ENCODE measurements around the gene SLC5A11.
"Not testable (repeated sequence)": the region's sequence is repeated elsewhere in the genome, so short reads cannot be mapped to it uniquely, and the experiment has no call there.

The SLC5A11 gene, protein sequence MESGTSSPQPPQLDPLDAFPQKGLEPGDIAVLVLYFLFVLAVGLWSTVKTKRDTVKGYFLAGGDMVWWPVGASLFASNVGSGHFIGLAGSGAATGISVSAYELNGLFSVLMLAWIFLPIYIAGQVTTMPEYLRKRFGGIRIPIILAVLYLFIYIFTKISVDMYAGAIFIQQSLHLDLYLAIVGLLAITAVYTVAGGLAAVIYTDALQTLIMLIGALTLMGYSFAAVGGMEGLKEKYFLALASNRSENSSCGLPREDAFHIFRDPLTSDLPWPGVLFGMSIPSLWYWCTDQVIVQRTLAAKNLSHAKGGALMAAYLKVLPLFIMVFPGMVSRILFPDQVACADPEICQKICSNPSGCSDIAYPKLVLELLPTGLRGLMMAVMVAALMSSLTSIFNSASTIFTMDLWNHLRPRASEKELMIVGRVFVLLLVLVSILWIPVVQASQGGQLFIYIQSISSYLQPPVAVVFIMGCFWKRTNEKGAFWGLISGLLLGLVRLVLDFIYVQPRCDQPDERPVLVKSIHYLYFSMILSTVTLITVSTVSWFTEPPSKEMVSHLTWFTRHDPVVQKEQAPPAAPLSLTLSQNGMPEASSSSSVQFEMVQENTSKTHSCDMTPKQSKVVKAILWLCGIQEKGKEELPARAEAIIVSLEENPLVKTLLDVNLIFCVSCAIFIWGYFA

DNA sequence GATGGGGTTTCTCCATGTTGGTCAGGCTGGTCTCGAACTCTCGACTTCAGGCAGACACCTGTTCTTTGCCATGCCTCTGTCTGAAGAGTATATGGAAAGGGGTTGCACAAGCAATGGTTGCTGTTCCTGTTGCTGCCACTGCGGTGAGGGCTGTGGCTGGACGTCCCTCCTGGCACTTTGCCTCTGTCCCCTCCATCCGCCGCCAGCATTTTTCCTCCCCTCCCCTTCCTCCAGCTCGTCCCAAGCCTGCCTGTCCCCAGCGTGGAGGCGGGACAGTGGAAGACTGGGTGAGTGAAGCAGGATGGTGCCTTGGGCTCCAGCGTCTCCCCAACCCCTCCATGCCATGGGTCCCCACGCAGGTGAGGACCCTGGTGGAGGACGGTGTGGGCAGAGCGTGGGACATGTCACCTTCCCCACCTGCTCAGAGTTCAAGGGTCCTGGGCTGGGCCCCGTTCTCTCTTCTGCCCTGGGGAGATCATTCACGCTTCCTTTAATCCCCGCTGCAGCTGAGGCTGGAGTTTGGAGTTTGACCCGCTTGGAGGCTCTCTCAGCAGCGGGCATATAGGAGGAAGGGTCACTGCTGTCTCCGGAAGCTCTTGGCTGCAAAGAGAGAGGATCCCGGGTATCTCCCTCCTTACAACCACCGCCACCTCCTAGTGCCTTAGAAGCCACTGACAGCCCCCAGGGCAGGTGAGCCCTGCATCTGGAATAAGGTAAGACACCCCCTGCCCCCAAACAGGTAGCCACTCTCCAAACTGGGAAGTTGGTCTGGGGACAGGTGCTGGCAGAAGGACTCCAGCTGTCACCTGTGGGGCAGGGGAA lies at the start of gene SLC5A11:
TSS of gene SLC5A11 (plus strand) at position 238 of the 822 bp plus-strand sequence. CDS start 12,681 bp downstream, outside the sequence.
- no peak for DNase-seq (ENCODE audit: low read depth in 2 of 2)

DNA sequence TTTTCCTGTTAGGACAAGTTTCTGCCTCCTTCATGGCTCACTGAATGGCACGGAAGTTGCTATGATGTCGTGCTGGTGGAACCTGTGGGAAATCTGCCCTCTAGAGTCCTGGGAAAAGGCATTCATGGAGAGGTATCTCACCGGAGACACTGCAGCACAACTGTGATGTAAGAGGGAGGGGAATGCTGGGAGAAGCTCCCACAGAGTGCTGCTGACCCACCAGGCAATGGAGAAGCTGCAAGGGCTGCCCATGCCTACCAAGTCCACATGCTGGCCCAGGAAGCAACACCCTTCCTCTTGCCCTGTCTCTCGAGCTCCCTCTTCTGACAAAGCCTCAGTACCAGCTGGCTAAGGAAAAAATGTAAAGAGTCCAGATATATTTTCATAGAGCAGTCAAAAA lies 45.2 kb upstream of the SLC5A11 start:
- DNase-seq (ENCODE audit: low read depth in 2 of 2): no peak

DNA sequence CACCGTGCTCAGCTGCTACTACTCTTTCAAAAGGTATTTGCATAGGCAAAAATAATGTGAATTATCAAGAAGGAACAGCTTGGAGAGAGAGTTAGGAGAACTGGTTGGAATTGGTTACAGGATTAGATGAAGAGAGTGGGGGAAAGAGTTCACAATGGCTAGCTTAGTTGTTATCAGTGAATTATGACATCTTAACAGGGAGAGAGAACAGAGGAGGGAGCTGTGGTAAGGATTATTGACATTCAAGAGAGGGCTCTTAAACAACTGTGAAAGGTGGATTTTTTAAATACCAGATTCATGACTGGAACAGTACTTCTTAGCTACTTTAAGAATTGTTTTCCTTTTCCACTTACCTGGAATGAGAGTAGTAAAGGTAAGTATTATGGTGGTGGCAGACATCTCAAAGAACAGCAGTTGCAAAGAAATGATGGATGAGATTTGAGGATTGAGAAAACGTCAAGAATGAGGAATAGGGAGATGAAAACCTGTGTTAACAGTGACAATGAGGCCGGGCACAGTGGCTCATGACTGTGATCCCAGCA lies 43.9 kb upstream of the SLC5A11 start:
- DNase-seq (ENCODE audit: low read depth in 2 of 2): no peak

DNA sequence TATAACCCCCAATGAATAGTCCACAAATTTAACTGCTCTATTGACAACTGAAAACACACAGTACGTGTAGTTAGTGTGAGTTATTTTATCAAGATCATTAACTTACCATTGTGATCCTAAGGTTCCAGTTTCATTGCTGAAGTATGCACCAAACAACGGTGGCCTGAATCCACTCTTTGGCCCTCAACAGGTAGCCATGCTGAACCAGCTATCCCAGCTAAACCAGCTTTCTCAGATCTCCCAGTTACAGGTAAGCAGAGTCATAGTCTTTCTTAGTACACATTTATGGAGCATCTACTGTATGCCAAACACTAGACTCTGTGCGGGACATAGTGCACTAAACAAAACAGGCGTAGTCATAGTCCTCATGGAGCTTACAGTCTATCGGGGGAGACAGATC lies 40.3 kb upstream of the SLC5A11 start:
- DNase-seq (ENCODE audit: low read depth in 2 of 2): no peak

DNA sequence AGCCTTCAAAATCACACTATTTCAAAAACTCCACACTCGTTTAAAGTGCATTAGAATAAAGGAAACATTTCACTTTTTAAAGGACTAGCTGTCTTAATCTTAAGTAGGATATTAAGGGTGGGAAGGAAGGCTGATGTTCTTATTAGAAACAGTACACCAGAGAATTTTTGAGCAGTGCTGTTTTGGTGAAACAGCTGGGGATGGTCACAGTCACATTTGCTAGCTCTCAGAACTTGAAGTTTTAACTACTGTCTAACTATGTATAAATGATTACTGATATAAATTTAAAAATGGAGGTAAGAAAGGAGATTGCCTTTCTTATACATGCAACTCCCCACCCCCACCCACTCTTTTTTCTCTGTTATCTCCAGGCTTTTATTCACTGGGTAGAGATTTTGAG lies 38.5 kb upstream of the SLC5A11 start:
- DNase-seq (ENCODE audit: low read depth in 2 of 2): no peak

DNA sequence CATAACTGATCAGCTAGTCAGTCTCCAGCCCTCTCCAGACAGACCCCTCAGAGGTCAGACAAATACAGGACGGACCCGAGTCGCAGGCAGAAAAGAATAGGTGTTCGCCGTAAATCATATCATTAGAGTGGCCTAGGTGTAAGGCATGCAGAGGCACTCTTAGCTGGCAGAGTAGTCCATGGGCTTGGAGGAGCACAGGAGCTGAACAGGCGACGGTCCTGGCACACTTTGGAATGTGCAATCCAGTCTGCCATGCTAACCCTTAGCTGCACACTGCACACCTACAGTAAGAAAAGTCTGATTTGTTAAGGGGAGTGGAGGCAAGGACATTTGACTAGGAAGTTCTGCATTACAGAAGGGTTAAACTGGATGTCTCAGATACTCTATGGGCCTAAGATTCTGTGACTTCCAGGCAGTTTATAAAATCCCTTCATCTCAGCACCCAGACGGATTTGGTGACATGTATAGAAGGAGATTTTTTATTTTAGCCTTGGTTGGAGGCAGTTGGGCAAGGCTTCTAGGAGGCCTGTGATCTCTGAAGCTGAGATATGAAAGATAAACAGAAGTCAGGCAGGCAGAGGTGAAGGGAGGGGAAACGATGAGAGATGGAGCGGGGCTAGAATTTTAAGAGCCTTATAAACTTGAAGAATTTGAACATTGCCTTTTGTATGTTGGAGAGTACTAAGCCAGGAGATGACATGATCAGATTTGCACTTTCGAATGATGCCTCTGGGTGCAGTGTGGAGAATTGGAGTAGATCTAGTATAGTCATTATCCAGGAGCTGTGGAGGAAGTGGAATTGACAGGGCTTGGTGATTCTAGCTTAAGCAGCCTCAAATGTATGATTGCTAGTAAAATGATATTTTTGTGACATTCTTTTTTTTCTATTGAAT lies 34.6 kb upstream of the SLC5A11 start:
- DNase-seq (ENCODE audit: low read depth in 2 of 2): no peak

DNA sequence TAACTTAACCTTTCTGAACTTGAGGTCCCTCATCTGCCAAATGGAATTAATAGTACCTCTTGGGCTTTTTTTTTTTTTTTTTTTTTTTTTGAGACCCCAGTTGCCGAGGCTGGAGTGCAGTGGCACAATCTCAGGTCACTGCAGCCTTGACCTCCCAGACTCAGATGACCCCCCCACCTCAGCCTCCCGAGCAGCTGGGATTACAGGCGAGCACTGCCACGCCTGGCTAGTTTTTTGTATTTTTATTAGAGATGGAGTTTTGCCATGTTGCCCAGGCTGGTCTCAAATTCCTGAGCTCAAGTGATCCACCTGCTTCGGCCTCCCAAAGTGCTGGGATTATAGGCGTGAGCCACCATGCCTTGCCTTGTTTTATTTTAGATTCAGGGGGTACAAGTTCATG lies 33.0 kb upstream of the SLC5A11 start:
- not testable (repeated sequence) for DNase-seq (ENCODE audit: low read depth in 2 of 2)

DNA sequence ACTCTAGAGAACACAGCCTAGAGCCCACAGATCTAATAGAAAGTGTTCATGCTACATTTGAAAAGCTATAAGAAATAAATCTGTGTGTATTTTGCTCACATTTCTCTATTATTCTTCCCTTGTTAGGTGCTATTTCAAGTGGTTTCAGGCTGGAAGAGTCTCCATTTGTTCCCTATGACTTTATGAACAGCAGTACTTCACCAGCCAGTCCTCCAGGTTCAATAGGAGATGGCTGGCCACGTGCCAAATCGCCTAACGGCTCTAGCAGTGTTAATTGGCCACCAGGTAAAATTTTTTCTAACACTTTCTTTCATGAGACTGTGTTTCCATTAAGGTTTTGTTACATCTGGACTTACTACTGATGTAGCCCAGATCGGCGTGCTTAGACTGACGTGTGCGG lies 30.7 kb upstream of the SLC5A11 start:
- DNase-seq (ENCODE audit: low read depth in 2 of 2): no peak

DNA sequence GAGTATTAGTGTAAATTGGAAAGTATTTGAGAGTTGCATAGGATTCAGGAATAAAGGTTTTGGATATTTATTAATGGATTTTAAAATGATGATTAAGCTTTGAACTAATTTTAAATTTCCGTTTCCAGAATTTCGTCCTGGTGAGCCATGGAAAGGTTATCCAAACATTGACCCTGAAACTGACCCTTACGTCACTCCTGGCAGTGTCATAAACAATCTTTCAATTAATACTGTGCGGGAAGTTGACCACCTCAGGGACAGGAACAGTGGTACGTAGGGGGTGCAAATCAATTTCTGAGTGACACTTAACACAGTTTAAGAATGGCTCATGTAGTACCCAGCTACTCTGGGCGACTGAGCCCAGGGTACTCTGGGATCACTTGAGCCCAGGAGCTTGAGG lies 29.1 kb upstream of the SLC5A11 start:
- no peak for DNase-seq (ENCODE audit: low read depth in 2 of 2)

DNA sequence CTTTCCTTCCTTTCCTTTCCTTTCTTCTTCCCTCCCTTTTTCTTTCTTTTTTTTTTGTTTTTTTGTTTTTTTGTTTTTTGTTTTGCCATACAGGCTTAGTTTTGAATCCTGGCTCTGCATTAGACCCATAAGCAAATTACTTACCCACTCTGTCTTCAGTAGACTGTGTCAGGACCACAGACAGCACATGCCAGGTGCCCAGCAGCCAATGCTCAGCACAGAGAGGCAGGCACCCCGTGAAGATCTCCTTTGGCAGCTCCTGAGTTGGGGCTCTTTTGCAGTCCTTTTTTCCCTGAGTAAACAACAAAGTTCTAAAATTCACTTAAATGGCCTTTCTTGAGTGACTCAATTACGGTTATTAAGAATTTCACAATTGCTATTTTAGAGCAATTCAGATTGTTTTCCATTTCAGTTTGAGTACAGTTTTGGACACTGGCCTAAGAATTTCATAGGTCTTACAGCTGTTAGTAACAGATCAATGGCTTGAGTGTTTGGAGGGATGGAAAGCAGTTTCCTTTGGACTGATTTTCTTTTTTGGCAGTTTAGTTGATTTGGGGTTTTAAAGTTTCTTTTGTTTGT lies 26.2 kb upstream of the SLC5A11 start:
- DNase-seq (ENCODE audit: low read depth in 2 of 2): no peak

DNA sequence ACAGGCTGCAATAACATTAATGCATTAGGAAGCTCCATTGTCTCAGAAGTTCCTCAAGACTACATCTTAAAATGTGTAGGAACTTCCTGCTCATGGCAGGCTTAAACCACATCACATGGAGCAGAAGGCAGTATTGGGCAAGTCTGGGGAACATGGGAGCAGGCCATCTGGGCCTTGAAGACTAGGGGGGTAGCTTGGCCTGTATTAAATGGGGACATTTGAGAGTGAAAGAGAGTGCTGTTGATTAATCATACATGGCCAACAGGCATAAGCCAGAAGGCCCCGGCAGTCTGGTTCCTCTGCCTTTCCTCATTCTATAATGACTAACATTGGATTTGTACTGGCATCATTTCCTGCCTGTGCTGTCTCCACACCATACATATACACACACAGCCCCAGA lies 25.2 kb upstream of the SLC5A11 start:
- no peak for DNase-seq (ENCODE audit: low read depth in 2 of 2)

DNA sequence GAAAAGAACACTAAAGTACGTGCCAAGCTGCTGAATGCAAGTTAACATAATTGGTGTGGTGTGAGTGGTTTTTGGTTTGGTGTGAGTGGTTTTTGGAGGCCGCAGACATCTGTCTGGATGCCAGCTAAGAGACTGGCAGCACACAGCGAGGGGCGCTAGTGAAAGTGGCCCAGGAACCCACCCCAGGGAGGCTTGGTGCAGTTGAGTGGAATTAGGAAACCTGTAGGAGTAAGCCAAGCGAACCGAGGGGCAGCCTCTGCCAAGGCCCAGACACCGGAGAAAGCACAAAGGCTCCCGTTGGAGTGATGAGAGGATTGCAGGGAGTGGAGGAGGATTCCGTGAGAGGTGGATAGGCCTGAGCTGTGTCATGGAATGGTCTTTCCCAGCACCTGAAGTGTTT lies 24.6 kb upstream of the SLC5A11 start:
- no peak for DNase-seq (ENCODE audit: low read depth in 2 of 2)

DNA sequence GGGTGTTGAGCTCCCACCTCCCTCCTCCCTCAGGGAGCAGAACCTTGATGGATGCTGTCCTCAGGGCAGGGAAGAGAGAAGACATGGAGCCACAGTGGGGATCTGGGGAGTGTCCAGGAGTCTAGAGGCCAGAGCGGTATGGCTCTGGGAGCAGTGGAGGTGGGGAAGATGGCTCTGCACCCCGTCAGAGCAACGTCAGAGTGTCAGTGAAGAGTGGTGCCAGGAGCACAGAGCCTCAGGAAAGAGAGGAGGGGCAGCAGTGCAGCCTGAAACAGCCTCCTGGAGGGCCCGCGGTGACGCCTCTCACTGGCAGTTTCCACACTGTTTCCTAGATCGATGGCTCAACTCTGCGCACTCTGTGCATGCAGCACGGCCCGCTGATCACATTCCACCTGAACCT lies 23.2 kb upstream of the SLC5A11 start:
- DNase-seq (ENCODE audit: low read depth in 2 of 2): no peak

DNA sequence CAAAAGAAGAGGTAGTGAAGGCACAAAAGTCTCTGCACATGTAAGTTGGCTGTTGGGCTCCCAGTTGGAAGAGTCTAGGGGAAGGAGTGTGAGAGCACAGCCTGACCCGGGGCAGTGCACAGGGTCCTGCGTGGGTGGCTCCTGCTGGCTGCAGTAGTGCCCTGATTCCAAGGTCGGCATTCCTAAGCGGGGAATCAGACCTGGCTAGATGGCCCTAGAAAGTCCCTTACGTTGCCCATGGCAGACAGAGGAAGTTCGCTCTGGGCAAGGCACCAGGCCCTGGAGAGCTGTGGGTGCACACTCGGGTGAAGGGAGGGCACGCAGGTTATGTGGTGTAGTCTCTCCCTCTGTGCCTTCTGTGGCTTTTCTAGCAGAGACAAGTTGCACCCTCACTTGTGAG lies 22.8 kb upstream of the SLC5A11 start:
- no peak for DNase-seq (ENCODE audit: low read depth in 2 of 2)

DNA sequence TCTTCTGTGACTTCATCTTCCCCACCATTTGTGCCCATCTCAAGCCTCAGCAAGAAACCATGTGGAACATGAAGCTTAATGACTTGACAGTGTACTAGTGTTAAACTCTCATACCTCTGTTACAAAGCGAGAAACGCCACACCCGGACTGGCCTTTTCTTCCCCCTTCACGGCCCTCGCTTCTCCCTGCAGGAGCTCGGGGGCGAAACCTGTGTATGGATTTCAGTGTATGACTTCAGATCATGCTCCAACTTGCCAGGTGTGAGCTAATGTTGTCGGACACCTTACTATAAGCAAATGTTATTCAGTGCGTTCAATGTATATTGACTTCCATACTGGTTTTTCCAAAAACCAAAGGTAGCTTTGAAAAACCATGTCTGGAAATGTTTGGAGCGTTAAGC lies 20.1 kb upstream of the SLC5A11 start:
- DNase-seq (ENCODE audit: low read depth in 2 of 2): no peak

DNA sequence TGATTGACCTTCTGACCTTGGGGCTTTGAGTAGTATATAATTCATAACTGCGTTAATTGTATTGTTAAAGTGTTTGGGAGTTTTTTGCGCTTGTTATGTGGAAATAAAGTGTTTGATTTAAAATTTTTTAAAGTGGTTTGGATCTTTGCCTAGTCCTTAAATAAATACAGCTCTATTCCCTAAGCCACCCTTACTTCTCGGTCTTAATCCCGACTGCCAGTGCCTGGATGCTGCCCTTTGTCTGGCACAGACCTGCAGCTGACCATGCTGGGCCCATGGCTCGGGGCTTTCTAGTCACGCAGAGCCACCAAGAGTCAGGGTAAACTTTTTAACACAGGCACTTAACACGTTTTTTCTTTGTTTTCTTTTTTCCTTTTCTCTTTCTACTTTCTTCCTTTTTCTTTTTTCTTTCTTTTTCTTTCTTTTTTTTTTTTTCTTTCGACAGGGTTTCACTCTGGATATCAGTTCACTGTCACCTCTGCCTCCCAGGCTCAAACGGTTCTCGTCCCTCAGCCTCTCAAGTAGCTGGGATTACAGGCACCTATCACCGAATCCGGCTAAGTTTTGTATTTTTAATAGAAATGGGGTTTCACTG lies 19.6 kb upstream of the SLC5A11 start:
- no peak for DNase-seq (ENCODE audit: low read depth in 2 of 2)

DNA sequence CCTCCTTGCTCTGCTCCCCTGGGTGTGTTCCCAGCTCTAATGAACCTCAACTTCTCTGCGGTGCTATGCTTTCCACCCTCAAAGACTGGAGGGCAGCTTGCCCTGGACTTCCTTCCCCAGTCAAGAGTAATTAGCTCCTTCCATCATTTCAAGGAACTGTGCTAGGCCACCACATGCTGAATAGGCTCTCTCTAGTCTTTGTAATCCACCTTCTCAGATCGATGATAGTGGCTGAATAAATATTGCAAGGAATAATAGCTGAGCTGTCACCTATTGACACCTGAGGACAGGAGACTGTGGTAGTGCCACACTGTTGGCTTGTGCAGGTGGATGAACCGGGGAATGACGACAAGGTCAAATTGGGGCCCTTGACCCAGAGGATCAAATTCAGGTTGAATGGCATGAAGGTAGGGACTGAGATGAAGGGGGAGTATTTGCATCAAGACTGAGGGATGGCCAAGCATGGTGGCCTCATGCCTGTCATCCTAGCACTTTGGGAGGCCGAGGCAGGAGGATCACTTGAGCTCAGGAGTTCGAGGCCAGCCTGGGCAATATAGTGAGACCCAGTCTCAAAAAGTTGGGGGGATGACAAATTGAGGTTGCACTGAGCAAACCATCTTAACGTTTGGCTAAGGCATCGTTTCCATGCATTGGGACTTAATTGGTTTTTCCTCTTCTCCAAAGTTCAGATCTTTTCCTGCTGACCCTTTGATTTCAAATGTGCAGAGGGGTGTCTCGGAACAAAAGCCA lies 18.8 kb upstream of the SLC5A11 start:
- no peak for DNase-seq (ENCODE audit: low read depth in 2 of 2)

DNA sequence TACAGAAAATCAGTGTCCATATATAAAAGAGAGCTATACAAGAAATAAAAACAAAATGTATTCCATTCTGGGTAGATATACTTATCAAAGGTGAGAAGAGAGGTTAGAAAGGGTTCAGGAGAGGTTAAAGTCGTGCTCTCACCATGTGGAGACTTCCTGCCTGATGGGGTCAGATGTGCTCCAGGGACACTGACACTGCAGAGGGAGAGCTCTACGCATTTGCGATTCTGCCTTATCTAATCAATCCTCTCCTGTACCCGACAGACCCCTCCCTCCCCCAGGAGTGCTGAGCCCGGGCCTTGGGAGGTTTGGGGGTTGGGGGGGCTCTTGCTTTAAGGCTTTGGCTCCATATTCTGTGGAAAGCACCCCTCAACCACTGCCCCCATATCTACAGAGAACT lies 16.6 kb upstream of the SLC5A11 start:
- DNase-seq (ENCODE audit: low read depth in 2 of 2): no peak

DNA sequence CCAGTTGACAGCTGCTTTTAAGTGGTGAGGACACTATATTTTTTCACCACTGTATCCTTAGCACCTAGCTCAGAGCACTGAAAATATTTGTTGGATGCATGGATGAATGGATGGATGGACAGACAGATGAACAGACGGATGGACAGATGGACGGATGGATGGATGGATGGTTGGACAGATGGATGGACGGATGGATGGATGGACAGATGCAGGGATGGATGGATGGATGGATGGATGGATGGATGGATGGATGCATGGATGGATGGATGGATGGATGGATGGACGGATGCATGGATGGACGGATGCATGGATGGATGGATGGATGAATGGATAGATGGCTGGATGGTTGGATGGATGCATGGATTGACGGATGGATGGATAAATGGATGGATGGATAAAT lies 12.4 kb upstream of the SLC5A11 start:
- no peak for DNase-seq (ENCODE audit: low read depth in 2 of 2)

All from stimulated activated CD4-positive, alpha-beta T cell treated with anti-CD3 and anti-CD28 coated beads, Interleukin-4, amount 100 ng/mL, for 48 hours (primary cell).